K562 (cell line): Measurements from ENCODE around the gene KLHL6. TPM values are rescaled to one million over a fixed set of nuclear protein-coding genes. Genes with fewer than 3 reads are reported as not detected.

Source experiments
- CXXC5 ChIP-seq: fragments of 250-450 bp; sonication (Bioruptor Pico); IDR thresholded peaks from 2 replicates; pipeline ENCODE4 v1.8.0; 2022; ENCODE audit warnings: inconsistent platforms, mild to moderate bottlenecking, moderate library complexity
- EHMT2 ChIP-seq: fragments of 450-650 bp; IDR thresholded peaks from 2 replicates; pipeline ENCODE4 v1.6.1; 2018; ENCODE audit warnings: antibody characterized with exemption
- HSF4 ChIP-seq: fragments of 250-450 bp; sonication (Bioruptor Pico); IDR thresholded peaks from 2 replicates; pipeline ENCODE4 v2.1.2; 2022; ENCODE audit warnings: mild to moderate bottlenecking, moderate library complexity, borderline replicate concordance
- IRF1 ChIP-seq: sonication (generic); formaldehyde crosslinking; IDR thresholded peaks from 2 replicates; pipeline ENCODE4 v1.8.0; 2022; ENCODE audit warnings: missing genetic modification reagents, mild to moderate bottlenecking, borderline replicate concordance
- MAFK ChIP-seq: IDR thresholded peaks from 2 replicates; pipeline ENCODE4 v1.6.1; 2011; ENCODE audit warnings: low read length, improper control_type of control experiment
- MIER1 ChIP-seq: fragments of 450-650 bp; IDR thresholded peaks from 2 replicates; pipeline ENCODE4 v1.6.1; 2016; ENCODE audit warnings: antibody characterized with exemption, mild to moderate bottlenecking, low read depth
- MITF ChIP-seq: IDR thresholded peaks from 2 replicates; pipeline ENCODE4 v1.6.1; 2014; ENCODE audit warnings: antibody characterized with exemption
- PHB ChIP-seq: fragments of 250-450 bp; sonication (Bioruptor Pico); IDR thresholded peaks from 2 replicates; pipeline ENCODE4 v1.5.0; 2021
- PRDM10 ChIP-seq: fragments of 450-650 bp; IDR thresholded peaks from 2 replicates; pipeline ENCODE4 v1.6.1; 2018; ENCODE audit not compliant: partially characterized antibody
- RCOR1 ChIP-seq, 2 experiments: IDR thresholded peaks; 2 replicates each; pipeline ENCODE4 v1.6.1; 2012; ENCODE audit warnings: low read depth in 2 of 2, low read length in 2 of 2, borderline replicate concordance in 1 of 2, improper control_type of control experiment in 1 of 2
- RFX7 ChIP-seq: fragments of 250-450 bp; sonication (Bioruptor Pico); IDR thresholded peaks from 2 replicates; pipeline ENCODE4 v1.5.1; 2021; ENCODE audit warnings: mild to moderate bottlenecking
- SMAD3 ChIP-seq: fragments of 450-650 bp; formaldehyde crosslinking; conservative IDR thresholded peaks from 2 replicates; pipeline ENCODE4 v1.4.0; 2020; ENCODE audit warnings: mild to moderate bottlenecking
- TAF1 ChIP-seq: IDR thresholded peaks from 2 replicates; pipeline ENCODE4 v1.6.1; 2011; ENCODE audit warnings: mild to moderate bottlenecking, low read length, moderate library complexity; ENCODE audit not compliant: insufficient read depth, control insufficient read depth, severe bottlenecking; ENCODE audit errors: extremely low read depth
- ZBTB5 ChIP-seq: fragments of 450-650 bp; IDR thresholded peaks from 2 replicates; pipeline ENCODE4 v1.6.1; 2017; ENCODE audit warnings: antibody characterized with exemption
- ZKSCAN3 ChIP-seq: fragments of 250-450 bp; sonication (Bioruptor Pico); IDR thresholded peaks from 2 replicates; pipeline ENCODE4 v1.4.0; 2020
- ZNF277 ChIP-seq: fragments of 250-450 bp; sonication (Bioruptor Pico); IDR thresholded peaks from 2 replicates; pipeline ENCODE4 v1.8.0; 2022; ENCODE audit warnings: inconsistent platforms, mild to moderate bottlenecking, moderate library complexity, borderline replicate concordance
- ZNF354B ChIP-seq: fragments of 250-450 bp; sonication (Bioruptor Pico); IDR thresholded peaks from 2 replicates; pipeline ENCODE4 v1.4.0; 2020
- ZNF444 ChIP-seq: fragments of 250-450 bp; sonication (Bioruptor Pico); IDR thresholded peaks from 2 replicates; pipeline ENCODE4 v1.4.0; 2020; ENCODE audit warnings: mild to moderate bottlenecking, moderate library complexity
- polyA plus RNA-seq, 8 experiments: library from polyadenylated mRNA; depleted of rRNA in 4 of 8; stranded (reverse) in 5 of 8; unstranded in 3 of 8; fragments of >200 nt; fragmentation: Nextera tagmentation in 2 of 8; fragmentation: Illumina TruSeq in 1 of 8; extraction: Ambion mirVana in 2 of 8; extraction: Trizol in 1 of 8; gene quantifications; 2 replicates each; pipeline versions ENCODE4 v1.2.1 to v1.2.3, GENCODE V29; 2011 to 2014; ENCODE audit warnings: inconsistent platforms in 1 of 8, missing spikeins in 1 of 8
- total RNA-seq, 7 experiments: library from RNA; depleted of rRNA in 6 of 7; stranded (reverse); fragments of >200 nt in 6 of 7; fragmentation: Illumina TruSeq in 2 of 7; extraction: Trizol in 2 of 7; gene quantifications; 2 replicates each; pipeline versions ENCODE4 v1.2.1 to v1.2.3, GENCODE V29; 2011 to 2021; ENCODE audit warnings: low replicate concordance in 1 of 7

Gene KLHL6
- total and polyA plus RNA-seq, 9 of the 15 experiments (the other 6 are each of a cell fraction or from before 2014, with no cell fraction given) = 0.18 to 2.1 (median 1.4) TPM

GRCh38 chr3:183536238-183536880 lies 19.1 kb downstream of the KLHL6 start (continued):
- TF ChIP-seq TAF1 (no peak), MAFK (no peak), ZNF354B (no peak), RCOR1 (IDR thresholded peaks at IDR 0.05; ENCODE audit: borderline replicate concordance in 1 of 2, low read depth in 2 of 2, low read length in 2 of 2) (peak in 1 of 2 experiments; percentile 77; a peak in 1 of 4 replicates), HSF4 (CRISPR knock-in tag) (no peak), PHB (CRISPR knock-in tag) (no peak), RFX7 (CRISPR knock-in tag) (no peak), CXXC5 (peak; percentile 74), IRF1 (CRISPR knock-in tag) (no peak), MIER1 (no peak), ZBTB5 (no peak), ZKSCAN3 (0 out of 2 replicates have a peak, but pooled peaks have one; percentile 13), MITF (no peak), PRDM10 (no peak), ZNF444 (no peak), EHMT2 (no peak), ZNF277 (CRISPR knock-in tag) (no peak), SMAD3 (CRISPR knock-in tag) (no peak)
